Measurements from ENCODE around the gene KIF1A.

DNA sequence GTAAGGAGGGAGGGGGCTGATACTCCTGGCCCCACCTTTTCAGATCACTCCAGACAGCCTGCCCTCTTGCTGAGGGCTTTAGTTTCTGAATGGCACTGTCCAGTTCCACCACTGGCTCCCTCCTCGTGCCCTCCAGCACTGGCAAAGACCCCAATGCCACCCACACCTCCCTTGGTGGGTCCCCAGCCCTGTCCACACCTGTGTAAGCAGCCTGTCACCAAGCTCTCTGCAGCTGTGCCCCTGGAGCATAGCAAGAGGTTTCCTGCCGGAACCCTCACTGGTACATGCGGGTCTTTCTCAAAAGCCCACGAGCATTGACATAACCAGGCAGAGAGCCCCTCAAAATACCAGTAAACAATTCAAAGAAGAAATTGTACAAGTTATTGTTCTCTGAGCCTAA is 17.6 kb upstream of the KIF1A start:
- TF ChIP-seq CTCF (IDR thresholded peaks at IDR 0.05; ENCODE audit: low read length) (no peak), EZH2 (optimal IDR thresholded peaks at IDR 0.05; ENCODE audit: low read depth, low read length) (no peak), EZH2phosphoT487 (IDR thresholded peaks at IDR 0.05; ENCODE audit: low read length) (no peak)

All from MM.1S (cell line).